GM12874 (cell line): ENCODE data around the gene GINM1.

Experiments
- CTCF ChIP-seq: IDR thresholded peaks from 2 replicates; pipeline ENCODE4 v1.5.1; 2011; ENCODE audit warnings: low read depth, mild to moderate bottlenecking, control low read depth, low read length, moderate library complexity; ENCODE audit not compliant: insufficient read depth

GINM1 gene

DNA sequence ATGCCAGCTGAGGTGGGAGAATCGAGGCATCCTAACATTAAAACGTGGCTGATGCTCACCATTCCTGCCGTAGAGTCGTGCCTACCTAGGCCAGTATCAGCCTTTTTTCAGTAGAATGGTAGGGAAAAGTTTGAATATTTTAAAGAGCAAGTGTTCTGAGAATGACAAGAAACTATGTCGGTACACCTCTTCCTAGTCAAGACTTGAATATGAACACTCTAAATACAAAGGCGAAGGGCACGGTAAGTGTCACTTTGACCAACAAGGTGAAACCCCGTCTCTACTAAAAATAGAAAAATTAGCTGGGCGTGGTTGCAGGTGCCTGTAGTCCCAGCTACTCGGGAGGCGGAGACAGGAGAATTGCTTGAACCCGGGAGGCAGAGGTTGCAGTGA lies 1.0 kb downstream of the GINM1 start:
- no peak for TF ChIP-seq CTCF

DNA sequence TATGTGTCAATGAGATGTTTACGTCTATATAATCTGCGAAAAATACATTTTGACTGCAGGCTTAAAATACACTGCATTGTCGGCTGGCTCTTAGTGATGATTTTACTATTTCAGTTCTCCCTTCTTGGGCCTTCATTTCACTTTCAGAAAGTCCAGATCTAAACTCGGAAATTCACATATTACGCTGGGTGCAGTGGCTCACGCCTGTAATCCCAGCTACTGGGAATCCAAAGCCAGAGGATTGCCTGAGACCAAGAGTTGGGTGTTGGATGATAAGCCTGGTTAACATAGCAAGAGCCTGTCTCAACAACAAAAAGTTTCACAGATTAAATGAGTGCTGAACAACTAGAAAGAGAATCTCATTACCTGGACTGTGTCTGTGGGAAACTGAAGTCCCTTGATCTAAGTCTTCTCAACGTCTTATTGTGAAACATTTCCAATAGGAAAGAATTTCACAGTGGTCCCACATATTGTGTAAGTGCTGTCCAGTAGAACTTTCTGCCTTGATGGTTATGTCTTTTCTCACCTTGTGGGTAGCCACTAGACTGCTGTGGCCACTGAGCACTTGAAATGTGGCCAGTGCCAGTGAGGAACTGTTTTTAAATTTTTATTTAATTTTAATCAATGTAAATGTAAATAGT lies 1.9 kb downstream of the GINM1 start:
- TF ChIP-seq CTCF, result no peak

- no peak for TF ChIP-seq CTCF
These were observed 14.7 kb downstream of the GINM1 start for GRCh38 chr6:149580880-149581279.

- TF ChIP-seq CTCF, result no peak
These were observed 15.2 kb downstream of the GINM1 start for GRCh38 chr6:149581349-149581748.

DNA sequence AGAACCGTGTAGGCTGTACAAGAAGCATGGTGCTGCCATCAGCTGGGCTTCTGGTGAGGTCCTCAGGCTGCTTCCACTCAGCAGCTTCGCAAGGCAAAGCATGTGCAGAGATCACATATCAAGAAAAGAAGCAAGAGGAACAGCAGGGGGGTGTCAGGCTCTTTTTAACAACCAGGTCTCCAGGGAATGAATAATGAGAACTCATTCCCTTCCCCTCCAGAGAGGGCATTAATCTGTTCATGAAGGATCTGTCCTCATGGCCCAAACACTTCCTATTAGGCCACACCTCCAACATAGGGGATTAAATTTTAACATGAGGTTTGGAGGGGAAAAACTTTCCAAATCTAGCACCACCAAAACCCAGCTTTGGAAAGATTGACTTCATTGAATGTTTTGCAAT lies 20.0 kb downstream of the GINM1 start:
- TF ChIP-seq CTCF, result no peak

GRCh38 chr6:149592983-149593382 lies 26.8 kb downstream of the GINM1 start:
- TF ChIP-seq CTCF, result no peak

GRCh38 chr6:149593408-149593807 lies 27.2 kb downstream of the GINM1 start:
- no peak for TF ChIP-seq CTCF
